ENCODE data around the gene TPO.

Gene TPO

DNA sequence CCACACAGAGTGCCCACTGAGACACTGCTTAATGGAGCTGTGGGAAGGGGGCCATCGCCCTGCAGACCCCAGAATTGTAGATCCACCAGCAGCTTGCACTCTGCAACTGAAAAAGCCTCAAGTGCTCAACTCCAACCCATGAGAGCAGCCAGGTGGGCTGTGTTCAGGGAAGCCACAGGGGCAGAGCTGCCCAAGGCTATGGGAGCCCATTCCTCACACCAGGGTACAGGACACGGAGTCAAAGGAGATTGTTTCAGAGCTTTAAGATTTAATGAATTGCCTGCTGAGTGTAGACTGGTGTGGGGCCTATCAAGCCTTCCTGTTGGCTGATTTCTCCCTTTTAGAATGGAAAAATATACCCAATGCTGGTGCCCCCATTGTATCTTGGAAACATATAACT, 17.2 kb downstream of the TPO start:
- no peak overlapping the region for H3K4me3 ChIP-seq (ENCODE audit: low read length)
- DNase-seq (ENCODE audit: low read depth): no peak
- TF ChIP-seq, protein P1, sequence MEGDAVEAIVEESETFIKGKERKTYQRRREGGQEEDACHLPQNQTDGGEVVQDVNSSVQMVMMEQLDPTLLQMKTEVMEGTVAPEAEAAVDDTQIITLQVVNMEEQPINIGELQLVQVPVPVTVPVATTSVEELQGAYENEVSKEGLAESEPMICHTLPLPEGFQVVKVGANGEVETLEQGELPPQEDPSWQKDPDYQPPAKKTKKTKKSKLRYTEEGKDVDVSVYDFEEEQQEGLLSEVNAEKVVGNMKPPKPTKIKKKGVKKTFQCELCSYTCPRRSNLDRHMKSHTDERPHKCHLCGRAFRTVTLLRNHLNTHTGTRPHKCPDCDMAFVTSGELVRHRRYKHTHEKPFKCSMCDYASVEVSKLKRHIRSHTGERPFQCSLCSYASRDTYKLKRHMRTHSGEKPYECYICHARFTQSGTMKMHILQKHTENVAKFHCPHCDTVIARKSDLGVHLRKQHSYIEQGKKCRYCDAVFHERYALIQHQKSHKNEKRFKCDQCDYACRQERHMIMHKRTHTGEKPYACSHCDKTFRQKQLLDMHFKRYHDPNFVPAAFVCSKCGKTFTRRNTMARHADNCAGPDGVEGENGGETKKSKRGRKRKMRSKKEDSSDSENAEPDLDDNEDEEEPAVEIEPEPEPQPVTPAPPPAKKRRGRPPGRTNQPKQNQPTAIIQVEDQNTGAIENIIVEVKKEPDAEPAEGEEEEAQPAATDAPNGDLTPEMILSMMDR (conservative IDR thresholded peaks at IDR 0.05; ENCODE audit: low read depth, low read length): no peak

DNA sequence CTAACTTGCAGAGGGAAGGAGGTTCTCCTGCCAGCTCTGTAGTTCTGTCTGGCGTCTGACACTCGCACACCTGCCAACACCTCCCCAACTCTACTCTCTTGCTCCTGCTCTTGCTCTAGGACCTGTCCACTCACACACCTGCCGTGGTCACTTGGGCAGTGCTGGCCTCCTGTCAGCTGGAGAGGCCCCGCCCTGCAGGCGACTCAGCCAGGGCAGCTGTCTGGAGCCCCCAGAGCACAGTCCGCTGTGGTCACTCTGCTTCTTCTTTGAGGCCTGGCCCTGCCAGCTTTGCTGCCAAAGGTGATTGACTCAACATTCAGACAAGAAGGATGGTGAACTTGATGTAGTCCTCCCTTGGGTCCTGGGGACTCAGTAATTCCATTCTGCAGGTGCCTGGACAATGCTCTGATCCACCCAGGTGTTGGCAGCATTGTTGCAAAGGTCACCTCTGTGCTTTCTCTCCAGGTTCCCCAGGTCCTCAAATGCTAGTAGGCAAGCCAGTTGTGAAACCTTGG, 18.7 kb downstream of the TPO start:
- TF ChIP-seq, protein P1 (conservative IDR thresholded peaks at IDR 0.05; ENCODE audit: low read depth, low read length): no peak
- no peak for DNase-seq (ENCODE audit: low read depth)
- H3K4me3 ChIP-seq (ENCODE audit: low read length): no peak overlapping the region

DNA sequence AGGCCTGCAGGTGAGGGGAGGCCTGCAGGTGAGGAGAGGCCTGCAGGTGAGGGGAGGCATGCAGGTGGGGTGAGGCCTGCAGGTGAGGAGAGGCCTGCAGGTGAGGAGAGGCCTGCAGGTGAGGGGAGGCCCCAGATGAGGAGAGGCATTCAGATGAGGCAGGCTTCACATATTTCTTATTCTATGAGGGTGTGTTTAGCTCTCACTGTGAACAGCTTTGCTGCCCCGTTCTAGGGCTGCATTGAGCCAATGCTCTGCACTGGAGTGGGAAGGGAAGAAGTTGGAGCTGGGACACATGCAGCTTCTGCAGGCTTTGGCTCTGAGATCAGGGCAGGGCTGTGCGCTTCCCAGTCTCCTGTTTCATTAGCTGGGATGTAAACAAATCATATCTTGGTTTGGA, 19.5 kb downstream of the TPO start:
- TF ChIP-seq, protein P1 (conservative IDR thresholded peaks at IDR 0.05; ENCODE audit: low read depth, low read length): no peak
- H3K4me3 ChIP-seq (ENCODE audit: low read length): no peak overlapping the region
- no peak for DNase-seq (ENCODE audit: low read depth)

DNA sequence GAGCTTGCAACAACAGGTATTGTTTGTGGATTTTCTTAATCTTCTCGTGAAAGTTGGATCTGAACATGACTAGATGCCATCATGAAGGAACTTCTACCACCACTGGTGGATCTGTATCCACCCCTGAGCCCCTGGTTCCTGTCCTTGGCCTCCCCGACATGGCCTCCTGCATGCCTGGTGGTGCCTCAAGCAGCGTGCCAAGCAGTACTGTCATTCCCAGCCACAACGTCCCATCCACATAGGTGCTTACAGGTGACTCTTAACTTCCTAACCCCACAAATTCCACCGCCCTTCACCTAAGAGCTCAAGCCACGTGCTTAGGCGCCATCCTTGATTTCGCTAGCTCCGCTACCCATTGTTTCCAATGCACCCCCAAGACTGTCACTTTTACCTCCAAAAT, 23.1 kb downstream of the TPO start:
- no peak overlapping the region for H3K4me3 ChIP-seq (ENCODE audit: low read length)
- TF ChIP-seq, protein P1 (conservative IDR thresholded peaks at IDR 0.05; ENCODE audit: low read depth, low read length): no peak
- DNase-seq (ENCODE audit: low read depth): no peak

DNA sequence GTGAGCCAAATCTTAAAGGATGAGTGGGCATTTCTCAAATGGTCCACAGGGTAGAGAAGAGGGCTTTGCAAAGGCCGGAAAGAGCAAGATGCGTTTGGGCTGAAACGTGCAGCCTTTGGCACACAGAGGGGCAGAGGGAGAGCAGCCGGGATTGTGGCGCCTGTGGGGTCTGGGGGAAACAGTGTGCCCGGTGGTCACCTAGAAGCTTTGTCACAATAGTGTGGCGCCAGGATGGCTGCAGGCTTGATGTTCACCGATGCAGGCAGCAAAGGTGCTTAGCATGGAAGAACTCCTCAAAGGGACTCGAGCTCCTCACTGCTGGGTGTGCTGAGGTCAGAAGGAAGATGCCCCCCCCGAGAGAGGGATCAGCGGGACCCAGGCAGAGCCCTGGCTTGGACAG, 23.8 kb downstream of the TPO start:
- no peak overlapping the region for H3K4me3 ChIP-seq (ENCODE audit: low read length)
- TF ChIP-seq, protein P1 (conservative IDR thresholded peaks at IDR 0.05; ENCODE audit: low read depth, low read length): no peak

DNA sequence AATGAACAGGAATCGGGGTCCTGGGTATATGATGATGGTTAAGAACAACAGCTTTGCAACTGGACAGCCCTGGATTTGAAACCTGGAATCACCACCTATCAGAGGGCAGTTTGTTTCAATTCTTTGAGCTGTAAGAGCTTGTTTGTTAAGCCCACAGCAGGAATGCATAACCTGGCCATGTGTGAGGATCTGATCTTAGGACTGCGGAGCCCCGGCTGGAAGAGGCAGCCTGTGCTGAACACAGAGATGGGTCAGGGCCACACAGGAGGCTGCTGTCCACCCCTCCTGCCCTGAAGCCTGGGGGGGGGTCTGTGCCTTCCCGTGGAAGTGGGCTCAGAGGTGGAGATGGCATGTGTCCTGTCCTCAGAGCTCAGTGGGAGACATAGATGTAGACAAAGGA, 24.3 kb downstream of the TPO start:
- H3K4me3 ChIP-seq (ENCODE audit: low read length): no peak overlapping the region
- DNase-seq (ENCODE audit: low read depth): no peak
- TF ChIP-seq, protein P1 (conservative IDR thresholded peaks at IDR 0.05; ENCODE audit: low read depth, low read length): no peak

More for the DNA sequence above, 23.8 kb downstream of the TPO start:
- no peak for DNase-seq (ENCODE audit: low read depth)

DNA sequence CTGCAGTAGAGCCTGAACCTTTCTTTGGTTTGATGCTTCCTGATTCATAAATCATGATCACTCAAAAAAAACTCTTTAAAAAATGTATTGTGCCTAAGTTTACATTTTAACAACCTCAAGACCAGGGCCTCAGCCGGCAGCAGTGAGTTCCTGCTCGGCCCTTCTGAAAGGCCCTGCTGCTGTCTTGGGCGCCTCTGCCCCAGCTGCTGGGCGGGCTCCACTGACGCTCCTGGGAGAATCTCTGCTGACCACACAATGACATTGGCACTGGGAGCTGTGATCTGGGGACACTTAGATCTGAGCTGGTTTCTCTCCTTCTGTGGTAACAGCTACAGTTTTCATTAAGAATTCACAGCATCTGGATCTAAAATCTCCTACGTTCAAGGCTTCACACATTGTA, 25.7 kb downstream of the TPO start:
- H3K4me3 ChIP-seq (ENCODE audit: low read length): no peak overlapping the region
- TF ChIP-seq, protein P1 (conservative IDR thresholded peaks at IDR 0.05; ENCODE audit: low read depth, low read length): no peak
- no peak for DNase-seq (ENCODE audit: low read depth)
